ENCODE measurements around the gene PLS1.

GRCh38 chr3:142735462-142735861, 139.3 kb downstream of the PLS1 start:
- TF ChIP-seq CTCF (IDR thresholded peaks at IDR 0.05) (no peak), EZH2phosphoT487 (IDR thresholded peaks at IDR 0.05) (no peak)

All from neural progenitor cell (in vitro differentiated cells).